Right forelimb (tissue), 1 donor: ENCODE results near the gene VSIR.
A peak's percentile ranks its signal among the peaks of the same experiment; 100 is the strongest.

ENCODE experiments used
- DNase-seq: peaks from one replicate; pipeline ENCODE4 v3.0.0-alpha.2; 2018

The VSIR gene

DNA sequence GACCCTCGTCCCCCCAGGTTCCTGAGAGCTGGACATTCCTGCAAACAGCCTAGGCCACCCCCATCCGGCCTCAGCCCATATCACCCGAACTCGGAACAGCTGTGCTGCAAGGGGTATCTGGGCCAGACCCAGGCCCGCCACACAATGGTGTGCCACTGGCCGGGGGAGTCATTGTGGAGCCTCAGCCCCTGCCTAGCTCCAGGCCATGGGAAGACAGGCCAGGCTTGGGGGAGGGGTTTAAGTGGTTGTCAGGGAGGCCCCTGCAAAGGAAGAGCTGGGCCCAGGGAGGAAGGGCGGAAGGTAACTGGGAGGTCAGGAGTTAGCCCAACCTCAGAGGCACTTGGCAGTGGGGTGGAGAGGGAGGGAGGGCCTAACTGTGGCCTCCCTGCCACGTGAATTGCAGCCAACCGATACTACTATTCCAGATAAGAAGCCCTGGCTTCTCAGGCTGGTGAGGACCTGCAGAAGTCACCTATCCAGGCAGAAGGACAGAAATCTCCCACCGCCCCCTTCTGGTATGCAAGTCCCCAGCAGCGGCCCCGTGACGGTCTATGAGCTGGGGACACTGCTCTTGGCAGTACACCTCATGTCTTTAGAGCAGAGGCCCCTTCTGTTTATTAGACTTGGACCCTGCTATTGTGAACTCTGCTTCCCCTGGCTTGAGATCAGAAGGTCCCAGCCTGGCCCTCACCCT, 26.8 kb downstream of the VSIR start:
- DNase-seq: no peak

DNA sequence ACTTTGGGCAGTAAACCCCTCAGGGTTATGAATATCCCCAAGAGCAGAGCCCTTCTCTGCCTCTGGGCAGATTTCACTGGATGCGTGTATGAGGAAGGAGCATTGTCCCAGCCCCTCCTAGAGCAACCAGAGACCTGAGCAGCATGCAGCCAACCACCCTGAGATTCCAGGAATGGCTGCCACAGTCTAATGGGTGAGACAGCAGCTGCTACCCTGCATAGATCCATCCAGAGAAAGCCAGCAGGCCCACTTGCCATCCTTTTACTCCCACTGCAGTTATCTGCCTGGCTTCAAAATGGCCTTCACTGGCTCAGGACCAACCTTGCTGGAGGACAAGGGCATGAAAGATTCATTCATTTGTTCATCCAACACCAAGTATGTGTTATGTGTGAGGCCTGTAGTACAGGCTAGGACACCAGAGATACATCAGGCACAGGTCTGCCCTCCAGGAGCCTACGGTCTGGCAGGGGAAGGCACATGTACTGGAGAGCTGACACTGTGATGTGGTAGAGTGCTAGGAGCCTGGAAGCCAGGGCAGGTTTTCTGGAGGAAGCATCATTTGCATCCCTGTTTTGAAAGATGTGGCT, 27.6 kb downstream of the VSIR start:
- DNase-seq: no peak

DNA sequence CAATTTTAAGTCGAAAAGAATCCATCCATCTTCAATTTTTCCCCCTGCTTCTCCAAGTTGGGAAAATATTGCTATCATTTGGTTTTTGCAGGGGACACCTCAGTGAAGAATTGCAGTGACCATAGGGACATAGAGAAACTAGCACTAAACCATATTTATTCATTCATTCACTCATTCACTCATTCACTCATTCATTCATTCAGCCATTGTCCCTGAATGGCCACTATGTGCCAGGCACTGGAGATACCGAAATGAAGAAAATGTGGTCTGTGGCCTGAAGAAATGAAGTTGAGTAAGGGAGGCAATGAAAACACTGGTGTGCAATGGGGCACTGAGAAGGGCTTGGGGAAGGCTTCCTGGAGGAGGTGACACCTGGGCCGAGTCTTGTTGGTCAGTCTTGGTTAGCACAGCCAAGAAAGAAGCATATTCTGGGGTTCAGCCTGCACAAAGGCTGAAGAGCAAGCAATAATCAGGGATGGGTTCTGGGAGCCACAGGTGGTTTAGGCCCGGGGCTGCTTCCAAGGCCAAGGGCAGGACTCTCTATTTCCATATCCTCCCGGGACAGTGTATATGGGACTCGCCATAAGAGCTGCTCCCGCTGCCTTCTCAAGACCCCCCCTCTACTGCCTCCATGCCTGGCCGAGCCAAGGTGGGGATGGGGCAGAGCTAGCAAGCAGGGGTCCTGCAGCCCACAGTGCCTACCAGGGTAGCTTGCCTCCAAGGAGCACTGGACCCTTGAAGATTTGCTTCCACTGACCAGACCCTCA, 28.2 kb downstream of the VSIR start:
- DNase-seq: no peak

DNA sequence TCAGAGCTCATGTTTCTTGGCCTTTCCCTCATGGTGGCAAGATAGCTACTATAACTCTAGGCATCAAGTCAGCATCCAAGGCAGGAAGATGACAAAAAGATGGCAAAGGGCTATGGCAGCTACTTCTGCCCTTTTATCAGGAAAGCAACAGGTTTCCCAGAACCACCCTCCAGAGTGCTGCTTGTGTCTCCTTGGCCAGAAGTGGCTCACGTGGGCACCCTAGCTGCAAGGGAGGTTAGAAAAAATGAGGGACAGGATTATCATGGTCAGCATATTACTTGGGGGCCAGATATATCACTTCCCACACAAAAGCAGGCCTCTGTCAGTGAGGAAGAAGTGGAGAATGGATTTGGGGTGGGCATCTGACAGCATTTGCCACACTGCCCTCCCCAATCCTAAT, 29.5 kb downstream of the VSIR start:
- no peak for DNase-seq

DNA sequence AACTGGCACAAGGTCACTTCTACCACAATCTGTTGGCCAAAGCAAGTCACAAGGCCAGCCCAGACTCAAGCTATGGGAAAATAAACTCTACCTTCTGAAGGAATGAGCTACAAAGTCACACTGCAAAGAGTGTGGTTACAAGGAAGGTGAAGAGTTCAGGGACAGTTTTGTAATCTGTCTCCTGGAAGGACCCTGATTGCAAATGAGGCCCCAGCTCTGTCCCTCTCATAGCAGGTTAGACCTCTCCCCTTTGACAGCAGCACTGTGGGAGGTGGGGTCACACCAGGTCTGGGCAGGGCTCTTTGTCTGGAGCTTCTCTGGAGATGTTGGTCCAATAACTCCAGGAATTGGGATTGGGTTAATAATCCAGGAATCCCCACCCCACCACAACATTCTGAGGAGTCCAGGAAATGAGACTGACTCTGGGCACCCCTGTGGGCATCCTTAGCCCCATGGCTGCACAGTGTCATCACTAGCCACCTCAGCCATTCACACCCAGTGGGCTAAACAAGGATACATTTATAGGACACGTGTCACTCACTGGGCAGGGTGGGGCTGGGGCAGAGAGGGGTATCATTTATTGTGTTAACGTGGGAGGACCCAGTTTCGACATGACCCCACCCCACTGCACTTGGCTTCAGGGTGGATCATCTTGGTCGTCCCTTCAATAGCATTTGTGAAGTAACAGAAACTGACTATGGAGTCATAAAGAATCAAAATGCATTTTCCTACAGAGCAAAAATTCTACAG, 30.1 kb downstream of the VSIR start:
- no peak for DNase-seq

DNA sequence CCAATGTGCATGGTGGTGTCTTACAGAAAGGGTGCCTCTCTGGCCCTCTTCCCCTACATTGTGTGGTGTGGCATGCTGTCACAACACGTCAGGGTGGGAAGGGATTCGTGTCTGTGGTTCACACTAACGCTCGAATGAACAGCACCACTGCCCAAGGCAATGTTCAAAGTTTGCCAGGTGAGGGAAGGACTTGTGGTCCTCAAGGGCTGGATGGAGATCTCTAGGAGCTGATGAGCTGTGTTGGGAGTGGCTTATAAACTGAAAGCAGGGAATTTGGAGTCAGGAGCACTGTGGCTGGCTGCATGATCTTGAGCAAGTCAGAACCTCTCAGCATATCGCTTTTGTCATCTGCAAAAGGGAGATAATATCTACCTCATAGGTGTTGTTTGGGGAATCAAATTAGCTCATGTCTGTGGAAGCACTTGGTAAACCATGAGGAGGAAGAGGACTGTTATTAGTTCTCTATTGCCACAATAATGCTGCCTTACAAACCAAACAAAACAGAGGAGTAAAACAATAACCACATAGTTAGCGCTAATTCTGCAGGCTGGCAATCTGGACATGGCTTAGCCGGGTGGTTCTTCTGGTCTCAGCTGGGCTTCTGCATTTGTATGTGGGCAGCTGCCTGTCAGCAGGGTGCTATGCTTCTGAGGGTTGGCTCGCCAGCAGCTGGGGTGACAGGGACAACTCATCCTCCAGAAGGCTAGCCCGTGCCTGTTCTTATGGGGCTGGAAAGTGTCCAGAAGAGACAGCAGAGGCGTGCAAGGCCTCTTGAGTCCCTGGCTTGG, 30.8 kb downstream of the VSIR start:
- DNase-seq: no peak

DNA sequence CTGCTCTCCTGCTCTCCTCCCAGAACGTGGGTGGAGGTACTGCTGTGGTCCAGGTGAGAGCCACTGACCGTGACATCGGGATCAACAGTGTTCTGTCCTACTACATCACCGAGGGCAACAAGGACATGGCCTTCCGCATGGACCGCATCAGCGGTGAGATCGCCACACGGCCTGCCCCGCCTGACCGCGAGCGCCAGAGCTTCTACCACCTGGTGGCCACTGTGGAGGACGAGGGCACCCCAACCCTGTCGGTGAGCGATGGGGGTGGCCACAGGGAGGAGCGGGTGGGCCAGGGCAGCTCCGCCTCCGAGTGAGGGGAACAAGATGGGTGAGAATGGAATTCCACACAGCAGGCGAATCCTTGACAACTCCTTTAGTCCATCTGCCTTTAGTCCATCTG, 31.6 kb downstream of the VSIR start:
- no peak for DNase-seq

DNA sequence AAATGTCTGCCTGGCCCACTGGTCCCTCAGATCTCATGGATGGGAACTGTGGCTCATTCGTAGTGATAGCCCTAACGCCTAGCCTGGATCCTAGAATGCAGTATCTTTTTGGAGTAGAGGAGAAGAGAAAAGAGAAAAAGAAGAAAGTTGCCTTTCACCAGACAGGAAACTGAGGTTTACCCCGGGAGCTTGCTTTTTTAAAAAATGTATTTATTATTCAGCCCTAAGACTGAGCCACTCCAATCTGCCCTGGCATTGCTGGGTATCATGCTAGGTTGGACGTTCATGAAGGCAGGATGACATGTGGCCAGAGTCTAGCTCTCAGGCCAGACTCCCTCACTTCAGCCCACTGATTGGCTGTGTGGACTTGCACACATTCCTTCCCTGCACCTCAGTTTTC, 32.3 kb downstream of the VSIR start:
- no peak for DNase-seq

DNA sequence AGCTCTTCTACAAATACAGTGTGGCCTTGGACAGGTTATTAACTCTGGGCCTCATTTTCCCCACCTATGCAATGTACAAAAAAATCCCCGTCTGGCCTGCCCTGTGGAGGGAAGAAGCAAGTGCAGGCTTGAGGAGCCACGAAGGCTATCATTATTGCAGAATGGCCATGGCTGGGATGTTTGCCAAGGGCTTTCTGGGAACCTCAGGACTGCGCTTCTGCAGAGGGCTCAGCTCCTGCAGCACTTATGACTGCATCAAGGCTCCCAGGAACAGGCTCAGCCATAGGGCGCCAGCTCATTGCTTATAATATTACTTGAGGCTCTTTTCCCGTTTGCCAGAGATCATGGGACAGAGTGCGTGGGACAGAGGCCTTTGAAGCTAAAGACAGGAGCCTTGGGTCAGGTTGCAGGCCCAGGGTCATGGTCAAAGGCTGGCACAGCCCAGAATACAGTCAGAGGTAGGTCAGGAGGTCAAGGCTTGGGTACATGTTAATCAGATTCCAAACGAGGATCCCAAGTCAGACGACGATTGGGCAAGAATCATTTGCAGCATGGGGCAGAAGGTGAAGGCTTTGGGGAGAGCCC, 33.2 kb downstream of the VSIR start:
- DNase-seq: no peak

DNA sequence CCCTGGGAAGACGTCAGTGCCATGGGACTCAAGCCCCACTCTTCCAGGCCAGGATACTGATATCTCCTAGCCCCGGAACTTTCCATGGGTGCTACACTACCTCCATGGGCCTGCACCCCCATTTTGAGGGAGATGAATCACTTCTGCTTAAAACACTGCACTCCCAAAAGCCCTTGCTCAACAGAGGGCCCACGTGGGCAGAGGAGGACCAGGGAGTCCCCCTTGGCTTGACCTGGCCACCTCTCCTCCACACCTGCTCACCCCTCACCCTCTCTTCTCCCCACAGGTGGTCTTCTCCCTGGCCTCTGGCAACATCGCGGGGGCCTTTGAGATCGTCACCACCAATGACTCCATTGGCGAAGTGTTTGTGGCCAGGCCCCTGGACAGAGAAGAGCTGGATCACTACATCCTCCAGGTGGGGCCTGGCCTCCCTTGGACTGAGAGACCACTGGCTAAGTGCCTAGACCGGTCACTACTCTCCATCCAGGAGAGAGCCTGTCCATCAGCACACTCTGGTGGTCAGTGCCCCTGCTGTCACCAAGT, 33.9 kb downstream of the VSIR start:
- DNase-seq: no peak

DNA sequence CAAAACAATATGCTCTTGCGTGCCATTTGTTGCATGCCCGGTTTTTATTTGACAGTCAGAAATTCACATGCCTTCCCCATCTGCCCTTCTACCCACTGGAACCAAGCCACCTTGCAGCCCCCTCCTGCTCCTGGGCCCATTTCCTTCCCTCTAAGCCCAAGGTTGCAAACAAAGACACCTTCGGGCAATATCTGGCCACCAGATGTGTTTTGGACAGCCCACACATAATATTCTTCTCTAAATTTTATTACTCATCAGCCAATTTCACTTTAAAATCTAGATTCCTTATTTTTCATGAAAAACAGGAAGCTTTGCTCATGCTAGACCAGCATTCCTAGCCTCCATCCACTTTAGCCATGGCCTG, 35.5 kb downstream of the VSIR start:
- DNase-seq: no peak

DNA sequence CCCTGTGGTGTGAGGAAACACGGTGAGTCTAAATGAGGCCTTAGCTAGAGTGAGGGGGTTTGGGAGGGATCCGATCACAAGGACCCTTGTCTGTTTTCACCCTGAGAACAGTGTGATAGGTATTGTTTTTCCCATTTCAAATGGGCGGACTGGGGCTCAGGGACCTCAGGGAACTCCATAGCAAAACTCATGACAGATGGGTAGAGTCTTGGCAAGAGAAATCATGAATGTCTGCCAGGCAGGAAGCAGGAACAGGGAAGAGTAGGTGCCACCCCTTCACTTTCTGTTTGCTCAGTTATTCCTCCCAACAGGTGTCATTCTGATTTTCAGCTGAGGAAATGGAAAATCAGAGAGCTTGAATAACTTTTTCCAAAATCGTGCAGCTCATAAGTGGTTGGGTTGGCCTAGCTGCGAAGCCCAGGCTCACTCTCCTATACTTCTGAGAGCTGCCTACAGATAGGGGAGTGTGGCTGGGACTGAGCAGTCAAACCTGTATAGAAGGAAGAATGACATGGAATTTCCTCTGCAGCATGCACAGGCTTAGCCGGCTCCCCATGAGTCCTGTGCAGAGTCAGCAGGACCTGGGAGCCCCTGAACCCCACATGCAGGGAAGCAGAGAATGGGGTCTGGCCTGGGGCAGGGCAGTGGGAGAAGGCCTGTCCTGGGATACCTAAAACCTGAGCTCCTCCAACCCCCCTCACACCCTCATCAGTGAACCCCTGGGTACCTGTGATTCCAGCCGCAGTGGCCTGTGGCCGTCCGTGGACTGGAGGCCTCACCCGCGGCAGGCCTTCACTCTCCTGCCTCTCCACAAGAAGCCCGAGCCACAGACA, 36.1 kb downstream of the VSIR start:
- no peak for DNase-seq

DNA sequence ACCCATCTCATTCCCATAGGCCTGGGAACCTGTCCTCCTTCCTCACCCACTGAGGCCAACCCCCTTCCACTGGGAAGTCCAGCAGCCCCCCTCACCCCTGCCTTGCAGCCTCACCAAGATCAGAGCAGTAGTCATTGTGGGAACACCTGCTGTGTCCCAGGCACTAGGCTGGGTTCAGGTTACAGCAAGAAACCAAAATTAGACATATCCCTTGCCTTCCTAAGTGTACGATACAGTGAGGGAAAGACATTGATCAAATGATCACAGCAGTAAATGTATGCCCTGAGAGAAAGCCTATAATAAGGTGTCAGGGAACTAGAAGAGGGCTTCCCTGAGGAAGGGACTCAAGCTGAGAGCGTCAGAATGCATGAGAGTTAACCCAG, 36.8 kb downstream of the VSIR start:
- no peak for DNase-seq

DNA sequence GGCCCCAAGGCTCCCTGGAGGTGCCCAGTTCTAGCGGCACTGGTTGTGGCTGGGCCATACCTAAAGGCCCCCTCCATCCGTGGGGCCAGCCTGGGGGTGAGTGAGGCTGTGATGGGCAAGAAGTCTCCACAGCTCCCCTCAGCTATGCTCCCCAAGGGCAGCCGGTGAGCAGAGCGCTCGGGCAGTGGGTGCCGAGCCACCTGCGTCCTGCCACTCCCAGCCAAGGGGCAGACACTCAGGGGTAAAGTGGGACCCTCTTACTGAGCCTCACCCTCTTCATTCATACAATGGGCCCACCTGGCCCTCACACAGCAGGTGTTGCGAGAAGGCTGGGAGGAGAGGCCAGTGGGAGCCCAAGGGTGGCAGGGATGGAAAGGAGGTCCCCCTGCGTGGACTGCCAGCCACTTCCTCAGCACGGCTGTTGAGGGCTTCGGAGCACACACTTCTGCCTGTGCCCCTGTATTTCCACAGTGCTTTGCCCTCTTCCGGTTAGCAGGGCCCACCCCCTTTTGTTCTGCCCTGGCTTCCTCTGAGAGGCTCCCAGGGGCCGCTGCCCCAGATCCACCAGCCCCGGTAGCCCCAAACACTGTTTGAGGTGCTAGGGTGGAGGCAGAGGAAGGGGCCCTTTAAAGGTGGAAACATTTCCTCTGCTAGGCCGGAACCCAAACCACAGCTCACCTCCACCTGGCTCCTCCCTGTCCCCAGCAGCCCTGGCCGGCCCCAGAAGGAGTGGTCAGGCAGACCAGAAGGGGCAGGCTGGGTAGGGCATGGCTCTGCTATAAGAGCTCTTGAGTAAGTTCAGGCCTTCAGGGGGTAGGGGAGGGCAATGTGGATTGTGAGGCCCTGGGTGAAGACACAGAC, 37.4 kb downstream of the VSIR start:
- DNase-seq: no peak

DNA sequence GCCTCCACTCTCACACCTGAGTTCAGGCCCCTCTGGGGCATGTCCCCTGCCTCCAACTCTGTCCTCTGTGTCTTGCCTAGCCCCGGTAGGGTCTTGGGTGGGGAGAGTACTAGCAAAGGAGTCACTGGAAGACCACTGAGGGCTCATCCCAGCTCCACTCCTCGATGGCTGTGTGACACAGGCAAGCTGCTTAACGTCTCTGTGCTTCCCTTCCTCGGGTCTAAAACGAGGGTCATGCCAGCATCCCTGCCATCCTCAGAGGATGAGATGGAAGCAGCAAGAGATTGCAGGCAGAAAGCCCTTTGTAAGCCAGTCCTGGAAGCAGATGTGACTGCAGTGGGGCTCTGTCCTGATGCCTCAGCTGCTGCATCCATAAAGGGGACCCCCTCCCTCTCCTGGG, 38.5 kb downstream of the VSIR start:
- DNase-seq: no peak

DNA sequence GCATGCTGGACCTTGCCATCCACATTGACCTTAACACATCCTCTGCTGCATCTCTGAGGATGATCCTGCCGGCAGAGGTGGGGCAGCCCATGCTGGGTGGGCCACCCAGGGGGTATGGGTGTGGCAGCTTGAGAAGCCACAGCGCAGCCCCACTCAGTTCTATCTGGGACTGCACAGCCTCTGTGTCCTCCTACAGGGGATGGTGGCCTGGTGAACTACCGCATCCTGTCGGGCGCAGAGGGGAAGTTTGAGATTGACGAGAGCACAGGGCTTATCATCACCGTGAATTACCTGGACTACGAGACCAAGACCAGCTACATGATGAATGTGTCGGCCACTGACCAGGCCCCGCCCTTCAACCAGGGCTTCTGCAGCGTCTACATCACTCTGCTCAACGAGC, 41.5 kb downstream of the VSIR start:
- DNase-seq: no peak

DNA sequence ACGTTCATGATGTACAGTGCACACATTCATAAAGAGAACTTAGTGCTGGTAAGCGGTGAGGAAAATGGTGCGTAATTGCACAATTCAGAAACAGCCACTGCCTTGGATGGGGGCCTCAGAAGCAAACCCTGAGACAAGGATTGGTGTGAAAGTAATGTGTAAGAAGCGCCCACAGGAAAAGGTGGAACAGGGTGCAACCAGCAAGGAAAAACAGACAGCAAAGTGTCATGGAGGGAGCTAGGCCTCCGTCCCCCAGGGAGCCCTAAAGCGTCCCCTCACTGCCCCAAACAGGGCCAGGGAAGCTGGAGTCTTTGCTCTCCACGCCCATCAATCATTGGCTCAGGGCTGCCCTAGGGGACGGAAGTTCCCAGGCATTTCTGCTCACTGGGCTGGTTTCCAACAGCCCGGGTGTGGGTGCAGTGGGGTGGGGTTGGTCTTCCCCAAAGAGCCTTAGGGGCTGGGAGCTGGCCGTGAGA, 44.1 kb downstream of the VSIR start:
- DNase-seq: no peak

DNA sequence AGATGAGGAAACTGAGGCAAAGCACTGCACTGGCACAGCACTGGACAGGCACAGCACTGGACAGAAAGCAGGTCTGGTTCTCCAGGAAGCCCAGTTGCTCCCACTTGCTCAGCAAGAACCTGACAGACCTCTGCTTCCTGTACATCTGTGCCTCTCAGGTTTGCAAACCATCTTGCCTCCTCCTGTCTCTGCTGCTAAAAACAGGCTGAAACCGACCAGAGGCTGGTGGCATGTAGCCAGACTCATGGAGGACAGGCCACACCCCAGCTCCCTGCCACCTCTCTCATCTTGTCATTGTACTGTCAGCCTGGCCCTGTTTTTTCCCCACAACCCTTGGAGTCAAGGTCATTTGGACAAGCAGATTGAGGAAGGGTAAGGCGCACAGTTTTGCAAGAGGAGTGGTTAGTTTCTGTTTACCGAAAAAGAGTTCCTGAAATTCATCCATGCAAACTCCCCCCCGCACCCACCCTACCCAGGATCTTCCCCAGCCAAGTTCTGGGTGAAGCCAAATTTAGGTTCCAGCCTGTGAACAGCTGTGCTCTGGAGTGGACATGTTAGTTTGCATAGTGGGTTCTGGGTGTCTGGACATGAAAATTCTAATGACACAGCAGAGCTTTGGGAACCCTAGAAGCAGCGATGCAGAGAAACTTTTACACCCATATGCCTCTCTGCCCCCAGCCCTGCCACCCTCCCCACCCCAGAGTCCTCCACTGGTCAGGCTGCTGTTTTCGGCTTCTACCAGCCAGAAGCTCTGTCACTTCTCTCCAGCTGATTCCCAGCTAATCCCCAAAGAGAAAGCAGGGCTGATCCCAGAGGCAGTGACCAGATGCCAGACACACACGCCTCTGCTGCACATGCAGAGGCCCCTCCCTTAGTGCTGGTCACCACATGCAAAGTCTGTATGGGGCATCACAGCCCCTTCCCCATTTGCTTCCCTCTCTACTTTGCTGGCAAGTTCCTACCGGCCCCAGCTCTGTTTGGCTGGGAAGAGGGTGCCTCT, 45.3 kb downstream of the VSIR start:
- DNase-seq: peak; percentile 59
